Breast epithelium (tissue), 3 donors: Measurements from ENCODE around the gene SH3BGRL.

Experiments
- CTCF ChIP-seq, 3 donors: fragments of 450-650 bp; IDR thresholded peaks; one replicate each; pipeline ENCODE4 v1.5.1; 2016 to 2017; ENCODE audit warnings: antibody characterized with exemption in 3 of 3, mild to moderate bottlenecking in 3 of 3, moderate library complexity in 3 of 3
- POLR2A ChIP-seq: fragments of 450-650 bp; IDR thresholded peaks from one replicate; pipeline ENCODE4 v1.6.1; 2016; ENCODE audit warnings: antibody characterized with exemption, mild to moderate bottlenecking, moderate library complexity

GRCh38 chrX:81202456-81202819, 536 bp downstream of the SH3BGRL start:
- TF ChIP-seq CTCF (IDR thresholded peaks at IDR 0.05) (no peak), POLR2A (no peak)
